A204.1 (cell line): ENCODE results near the gene CUL1.
"Not testable (repeated sequence)": the region's sequence is repeated elsewhere in the genome, so short reads cannot be mapped to it uniquely, and the experiment has no call there.

Experiments
- FAIRE-seq: peaks from 2 replicates; lab custom pipeline; 2012; peaks lifted over from hg19 to GRCh38; lab: Jason Lieb, UNC

Gene CUL1

DNA sequence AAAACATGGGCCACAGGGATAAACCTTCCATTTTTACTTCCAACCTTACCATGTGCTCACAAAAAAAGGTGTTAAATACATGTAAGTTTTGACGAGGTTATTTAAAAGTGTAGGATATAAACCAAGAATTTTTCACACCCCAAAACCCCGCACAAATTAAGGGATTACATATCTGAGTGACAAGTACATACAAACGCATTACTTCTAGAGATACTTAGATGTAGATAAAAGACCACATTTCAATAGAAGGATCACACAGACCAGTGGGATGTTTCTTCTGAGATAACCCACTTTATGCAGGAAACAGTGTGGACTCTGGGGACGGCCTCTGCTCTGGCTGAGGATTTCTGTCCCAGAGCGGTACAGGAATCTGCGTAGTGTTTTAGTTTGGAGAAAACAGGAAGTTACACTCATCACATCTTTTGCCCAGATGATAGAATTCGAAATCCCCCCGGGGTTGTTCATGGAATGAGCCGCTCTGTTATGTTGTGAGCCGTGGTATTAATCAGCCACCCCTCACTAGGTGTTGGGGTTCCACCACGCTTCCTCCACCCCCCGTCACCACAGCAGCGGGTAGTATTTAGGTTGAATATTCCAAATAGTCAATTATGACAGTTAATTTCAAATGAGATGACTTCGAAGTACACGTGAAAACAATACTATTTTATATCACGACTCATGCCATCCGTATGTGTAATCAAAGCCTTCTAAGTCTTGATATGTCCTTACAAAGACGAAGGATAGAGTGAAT, 1.3 kb upstream of the CUL1 start:
- no peak for FAIRE-seq

DNA sequence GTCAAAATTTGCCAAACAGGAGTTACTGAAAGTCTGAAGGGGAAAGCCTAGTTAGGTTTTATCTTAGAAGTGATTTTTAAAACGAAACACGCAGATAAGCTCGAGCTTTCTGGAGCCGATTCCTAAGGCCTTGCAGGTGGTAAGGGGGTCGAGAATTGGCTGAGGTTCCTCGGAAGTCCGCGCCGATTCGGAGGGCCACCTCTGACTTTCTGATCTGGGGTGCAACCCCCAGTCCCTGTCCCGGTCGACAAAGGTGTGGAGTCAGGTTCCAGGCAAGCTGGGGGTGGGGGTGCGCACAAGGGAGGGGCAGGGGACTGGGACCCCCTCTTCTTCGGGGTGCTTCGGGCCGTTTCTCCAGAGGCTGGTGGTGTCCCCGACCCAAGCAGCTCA, 701 bp upstream of the CUL1 start:
- FAIRE-seq = no peak

DNA sequence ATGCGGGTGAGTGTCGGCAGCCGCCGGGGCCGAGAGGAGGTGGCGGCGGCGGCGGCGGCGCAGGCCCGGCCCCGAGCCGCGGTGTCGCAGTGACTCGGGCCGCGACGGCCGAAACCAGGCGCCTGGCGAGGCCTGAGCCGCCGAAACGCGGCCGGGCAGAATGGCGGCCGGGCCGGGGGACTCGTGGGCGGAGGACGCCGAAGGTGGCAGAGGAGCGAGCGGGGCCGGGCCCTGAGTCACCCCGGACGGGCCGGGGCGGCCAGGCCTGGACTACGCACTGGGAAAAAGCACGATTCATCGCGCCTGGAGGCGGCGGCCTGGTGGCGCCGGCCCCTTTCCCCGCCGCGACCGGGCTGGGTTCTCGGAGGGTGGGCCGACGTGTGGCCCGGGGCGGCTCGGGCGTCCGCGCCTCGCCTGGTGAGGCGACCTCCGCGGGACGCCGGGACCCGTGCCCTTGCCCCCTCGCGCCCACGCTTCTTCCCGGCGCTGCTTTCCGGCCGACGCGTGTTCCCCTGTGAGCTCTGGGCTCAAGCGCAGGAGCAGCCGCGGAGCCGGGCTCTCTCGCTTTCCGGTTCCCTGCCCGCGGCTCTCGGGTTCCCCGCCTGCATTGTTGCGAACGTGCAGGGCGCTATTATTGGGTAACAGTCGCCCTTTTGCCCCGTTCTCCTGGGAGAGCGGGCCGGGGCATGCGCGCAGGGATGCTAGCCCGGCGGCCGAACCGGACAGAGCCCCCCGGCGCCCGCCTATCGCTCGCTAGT, 500 bp downstream of the CUL1 start:
- FAIRE-seq = no peak

DNA sequence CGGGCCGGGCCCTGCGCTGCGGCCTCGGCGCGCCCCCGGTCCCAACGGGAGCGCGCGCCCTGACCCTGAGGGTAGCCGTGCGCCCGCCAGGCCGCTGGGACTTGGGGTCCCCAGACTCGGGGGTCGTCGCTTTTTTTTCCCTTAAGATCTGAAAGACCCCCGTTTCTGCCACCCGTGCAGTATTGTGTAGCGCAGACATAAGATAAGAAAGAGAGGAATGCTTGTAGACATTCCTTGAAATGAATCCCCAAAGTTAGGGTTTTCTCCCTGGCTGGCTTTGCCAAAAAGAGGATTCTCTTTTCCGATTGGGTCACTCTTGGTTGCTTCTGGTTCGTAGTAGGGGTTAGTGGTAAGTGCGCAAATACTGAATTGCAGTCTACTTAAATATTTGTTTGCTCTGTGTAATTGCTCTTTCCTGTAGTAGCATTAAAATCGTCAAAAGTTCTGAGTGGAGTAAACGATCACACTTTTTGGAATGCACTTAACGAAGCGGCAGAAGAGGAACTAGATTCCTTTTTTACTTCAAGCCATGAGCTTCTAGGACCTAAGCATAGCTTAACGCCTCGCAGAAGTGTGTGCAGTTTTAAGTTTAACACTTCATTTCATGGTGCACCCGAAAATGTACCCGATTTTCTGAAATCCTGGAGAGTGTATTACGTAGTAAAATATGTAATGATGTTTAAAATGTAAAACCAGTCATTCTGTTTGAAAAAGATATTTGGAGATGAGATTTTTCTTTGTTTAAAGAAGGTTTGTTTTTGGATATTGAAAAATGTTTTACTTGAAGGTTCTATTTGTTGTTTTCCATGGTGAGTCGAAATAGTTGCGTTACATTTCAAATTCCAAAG, 1.3 kb downstream of the CUL1 start:
- FAIRE-seq = no peak

DNA sequence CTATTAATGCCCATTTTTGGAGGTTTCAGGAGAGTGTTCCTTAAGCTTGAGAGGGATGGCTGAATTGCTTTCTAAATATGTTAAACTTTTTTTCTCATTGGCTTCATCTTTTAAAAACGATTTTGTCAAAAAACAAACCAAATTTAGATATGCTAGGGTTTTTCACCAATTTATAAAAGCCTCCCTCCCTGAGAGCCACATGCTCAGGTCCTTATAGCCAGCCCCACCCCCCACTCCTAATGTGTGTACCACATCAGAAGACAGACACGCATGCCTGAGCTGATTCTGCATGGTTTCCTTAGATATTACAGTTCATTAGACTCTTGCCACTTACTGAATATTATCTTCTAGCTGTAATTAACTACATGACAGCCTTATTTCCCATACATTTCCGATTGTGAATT, 2.0 kb downstream of the CUL1 start:
- no peak for FAIRE-seq

DNA sequence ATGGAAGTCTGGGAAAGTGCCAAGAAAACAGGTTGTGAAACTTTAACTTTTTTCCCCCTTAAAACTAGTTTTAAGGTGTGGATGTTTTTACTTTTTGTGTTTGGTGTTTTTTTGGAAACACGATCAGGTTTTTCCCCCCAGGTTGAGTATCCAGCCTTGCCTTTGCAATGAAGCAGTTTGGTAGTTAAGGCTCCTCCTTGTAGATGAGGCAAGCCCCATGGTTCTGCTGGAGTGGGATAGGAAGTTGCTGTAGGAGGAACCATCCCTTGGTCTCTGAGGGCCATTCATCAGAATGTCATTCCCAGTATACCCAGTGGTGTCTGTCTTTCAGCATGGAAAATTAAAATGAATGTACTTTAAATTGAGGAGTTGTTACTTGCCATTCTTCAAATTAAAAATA, 2.7 kb downstream of the CUL1 start:
- no peak for FAIRE-seq

DNA sequence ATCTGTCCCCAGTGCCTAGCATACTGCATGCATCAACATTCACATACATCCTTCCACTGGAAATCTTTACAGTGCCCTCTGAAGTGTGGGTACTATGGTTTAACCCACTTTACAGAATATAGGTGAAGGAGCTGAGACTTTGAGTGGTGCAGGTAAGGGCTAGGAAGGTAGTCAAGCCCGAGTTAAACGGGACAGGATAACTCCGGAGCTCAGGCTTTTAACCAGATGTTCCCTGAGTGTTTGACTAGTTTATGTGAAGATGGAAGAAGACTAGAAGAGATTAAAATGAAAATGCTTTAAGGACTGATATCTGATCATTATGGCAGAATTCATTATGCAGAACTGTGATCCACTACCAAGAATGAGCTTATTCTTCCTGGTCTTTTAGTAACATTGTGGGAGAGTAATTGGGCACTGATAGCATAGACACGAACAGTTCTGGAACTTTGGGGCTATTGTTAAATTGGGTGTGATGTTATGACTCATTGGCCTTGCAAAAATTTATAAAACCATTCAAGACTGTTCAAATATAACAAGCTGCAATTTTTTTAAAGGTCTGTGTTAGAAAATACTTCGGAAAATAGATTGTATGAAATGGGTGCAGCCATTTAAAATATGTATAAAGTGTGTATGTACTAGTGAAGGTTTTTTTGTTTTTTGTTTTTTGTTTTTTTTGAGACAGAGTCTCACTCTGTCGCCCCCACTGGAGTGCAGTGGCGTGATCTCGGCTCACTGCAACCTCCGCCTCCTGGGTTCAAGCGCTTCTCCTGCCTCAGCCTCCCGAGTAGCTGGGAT, 4.4 kb downstream of the CUL1 start:
- no peak for FAIRE-seq

DNA sequence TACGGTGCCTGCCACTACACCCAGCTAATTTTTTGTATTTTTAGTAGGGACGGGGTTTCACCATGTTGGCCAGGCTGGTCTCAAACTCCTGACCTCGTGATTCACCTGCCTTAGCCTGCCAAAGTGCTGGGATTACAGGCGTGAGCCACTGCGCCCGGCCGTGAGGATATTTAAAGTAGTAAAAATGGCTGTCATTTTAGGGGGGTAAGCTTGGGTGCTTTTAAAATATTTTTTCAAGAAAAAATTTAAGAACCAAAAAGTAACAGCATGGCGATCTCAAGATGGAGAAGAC, 4.9 kb downstream of the CUL1 start:
- not testable (repeated sequence) for FAIRE-seq

DNA sequence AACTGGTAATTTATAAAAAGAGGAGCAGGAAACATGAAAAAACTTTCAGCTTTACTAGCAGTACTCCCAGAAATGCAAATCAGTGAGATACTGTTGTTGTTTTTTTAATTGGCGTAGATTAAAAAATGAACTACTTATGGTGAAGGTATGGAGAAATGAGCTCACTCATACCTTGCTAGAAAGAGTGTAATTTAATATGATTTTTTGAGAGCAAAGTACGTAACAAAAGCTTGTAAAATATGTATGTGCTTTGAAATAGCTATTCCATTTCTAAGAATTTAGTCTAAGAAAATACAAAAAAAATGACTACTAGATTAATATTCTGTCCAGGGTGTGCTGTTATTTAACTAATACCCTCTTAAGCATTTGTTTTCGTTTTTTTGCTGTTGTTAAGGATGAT, 5.5 kb downstream of the CUL1 start:
- no peak for FAIRE-seq

DNA sequence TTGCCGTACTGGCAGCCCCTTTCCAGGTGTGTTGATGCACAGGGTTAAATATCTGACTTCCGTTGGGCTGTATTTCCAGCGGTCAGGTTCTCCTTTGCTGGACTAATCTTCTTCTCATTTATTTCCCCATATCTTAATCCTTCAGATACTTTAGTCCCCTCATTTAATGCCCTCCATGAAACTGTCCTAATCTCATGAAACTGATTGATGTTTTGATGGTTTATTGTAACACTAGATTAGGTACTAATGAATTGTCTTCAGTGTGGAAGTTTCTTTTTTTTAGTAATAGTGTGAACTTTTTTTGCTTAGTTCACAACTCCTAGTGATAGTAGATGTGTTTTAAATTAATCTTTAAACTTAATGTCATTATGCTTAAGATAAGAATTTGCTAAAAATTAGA, 6.3 kb downstream of the CUL1 start:
- FAIRE-seq = no peak

DNA sequence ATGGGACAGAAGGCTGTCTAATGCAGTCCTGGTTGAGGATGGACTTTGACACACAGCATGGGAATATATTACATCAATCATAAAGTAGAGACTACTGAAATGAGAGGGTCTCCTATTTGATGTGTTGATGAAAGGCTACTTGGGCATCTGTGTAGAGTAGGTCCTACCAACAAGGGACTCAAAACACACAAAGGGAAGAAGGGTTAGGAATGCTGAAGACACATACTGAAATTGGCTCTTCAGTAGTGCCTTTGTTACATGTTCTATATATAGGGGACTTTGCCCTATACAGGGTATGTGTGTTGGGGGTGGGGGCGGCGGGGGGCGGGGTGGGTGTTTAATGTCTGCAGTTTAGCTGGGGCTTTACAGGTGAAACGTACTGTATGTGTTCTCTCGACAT, 7.7 kb downstream of the CUL1 start:
- FAIRE-seq = no peak

DNA sequence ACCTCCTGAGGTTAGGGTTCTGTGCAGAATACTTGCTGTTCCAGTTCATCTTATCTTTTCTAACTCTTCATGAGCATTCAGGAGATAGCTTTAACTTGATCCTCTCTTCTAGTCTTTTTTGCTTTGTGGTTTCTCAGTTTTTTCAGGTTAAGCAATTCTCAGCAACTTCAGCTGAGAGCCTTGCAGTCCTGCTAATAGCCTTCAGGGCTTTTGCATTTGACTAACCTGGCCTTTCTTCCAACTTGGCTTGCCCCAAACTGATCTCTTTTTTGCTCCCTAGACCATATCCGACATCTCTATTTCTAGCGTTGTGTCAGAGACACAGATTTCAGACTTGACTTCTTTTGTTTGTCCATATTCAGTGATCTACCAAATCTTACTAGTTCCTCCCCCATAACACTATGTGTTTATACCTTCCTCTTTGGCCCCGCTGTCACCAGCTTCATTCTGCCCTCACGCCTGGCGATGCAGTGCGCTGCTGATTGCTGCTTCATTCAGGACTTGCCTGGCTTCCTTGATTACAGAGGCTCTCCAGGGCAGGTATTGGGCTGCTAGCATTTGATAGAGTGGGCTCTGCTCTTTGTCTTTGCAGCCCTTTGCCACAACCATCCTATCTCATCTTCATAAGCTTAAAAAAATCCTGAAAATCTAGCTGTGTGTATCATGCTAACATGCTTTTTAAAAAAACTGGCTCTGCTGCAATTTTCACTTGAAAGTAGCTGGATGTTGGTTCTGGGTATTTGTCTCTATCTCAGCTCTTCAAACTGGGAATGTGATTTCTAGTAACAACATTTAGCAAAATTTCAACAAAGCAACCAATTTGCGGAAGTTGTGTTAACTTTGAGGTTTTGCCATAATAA, 9.6 kb downstream of the CUL1 start:
- no peak for FAIRE-seq

DNA sequence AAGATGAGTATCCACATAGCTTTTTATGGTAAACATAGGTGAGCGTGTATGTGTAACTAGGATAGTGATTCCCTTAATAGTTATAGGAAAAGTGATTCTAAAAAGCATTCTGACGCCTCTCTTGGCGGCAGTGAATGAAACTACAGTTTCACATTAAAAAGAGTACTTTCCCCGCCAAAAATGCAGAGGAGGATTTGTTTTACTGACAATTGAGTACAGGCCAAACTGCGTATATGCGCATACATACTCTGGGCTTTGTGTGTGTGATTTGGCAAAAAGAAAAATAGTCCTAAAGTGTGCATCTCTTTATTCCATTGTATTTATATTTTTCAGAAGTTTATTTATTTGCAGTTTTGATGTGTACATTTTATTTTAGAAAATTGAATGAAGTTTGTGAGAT, 10.3 kb downstream of the CUL1 start:
- no peak for FAIRE-seq

DNA sequence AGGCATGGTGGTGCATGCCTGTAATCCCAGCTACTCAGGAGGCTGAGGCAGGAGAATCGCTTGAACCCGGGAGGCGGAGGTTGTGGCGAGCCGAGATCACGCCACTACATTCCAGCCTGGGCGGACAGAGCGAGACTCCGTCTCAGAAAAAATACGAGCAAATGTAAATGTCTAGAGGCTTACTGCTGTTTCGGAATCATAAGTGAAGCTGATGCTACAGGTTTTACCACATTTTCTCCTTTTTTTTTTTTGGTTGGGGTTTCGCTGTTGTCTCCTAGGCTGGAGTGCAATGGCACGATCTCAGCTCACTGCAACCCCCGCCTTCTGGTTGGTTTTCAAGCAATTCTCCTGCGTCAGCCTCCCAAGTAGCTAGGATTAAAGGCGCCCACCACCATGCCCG, 11.7 kb downstream of the CUL1 start:
- not testable (repeated sequence) for FAIRE-seq

DNA sequence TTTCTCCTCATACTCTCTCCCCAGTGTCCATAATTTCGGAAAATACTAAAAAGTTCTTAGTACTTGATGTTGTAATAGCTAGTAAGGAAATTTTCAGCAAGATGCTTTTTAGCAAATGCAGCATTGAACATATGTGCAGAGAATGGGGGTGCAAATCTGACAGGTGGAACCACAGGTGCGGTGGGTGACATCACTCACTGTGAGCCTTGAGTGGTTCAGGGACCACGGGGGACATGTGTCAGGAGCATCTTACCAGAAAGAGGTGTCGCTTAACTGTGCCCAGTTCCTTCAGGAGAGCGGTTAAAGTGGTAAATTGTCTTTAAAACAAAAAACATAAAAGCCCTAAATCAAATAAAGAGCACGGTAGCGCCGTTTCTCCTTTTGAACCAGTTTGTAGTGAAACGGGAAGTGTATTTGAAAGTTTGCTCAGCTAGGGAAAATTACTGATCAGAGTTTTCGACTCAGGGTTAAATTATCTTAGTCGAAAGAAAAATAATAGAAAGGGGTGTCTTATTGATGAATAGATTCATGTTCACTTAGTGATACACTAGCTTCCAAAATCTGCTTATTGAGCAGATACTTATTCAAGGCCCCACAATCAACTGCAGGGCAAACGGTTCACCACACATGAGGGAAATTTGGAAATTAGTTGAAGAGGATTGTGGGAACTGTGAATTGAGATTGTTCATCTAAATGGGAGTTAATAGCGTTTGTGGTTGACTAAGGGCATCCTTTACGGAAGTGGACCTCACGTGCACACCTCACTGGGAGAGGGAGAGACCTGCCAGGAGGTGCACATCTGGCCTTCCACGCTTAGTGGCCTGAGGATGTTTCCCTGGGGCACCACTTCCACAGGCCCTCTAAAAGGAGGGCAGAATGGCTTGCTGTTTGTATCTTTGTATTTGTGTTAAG, 12.7 kb downstream of the CUL1 start:
- no peak for FAIRE-seq

DNA sequence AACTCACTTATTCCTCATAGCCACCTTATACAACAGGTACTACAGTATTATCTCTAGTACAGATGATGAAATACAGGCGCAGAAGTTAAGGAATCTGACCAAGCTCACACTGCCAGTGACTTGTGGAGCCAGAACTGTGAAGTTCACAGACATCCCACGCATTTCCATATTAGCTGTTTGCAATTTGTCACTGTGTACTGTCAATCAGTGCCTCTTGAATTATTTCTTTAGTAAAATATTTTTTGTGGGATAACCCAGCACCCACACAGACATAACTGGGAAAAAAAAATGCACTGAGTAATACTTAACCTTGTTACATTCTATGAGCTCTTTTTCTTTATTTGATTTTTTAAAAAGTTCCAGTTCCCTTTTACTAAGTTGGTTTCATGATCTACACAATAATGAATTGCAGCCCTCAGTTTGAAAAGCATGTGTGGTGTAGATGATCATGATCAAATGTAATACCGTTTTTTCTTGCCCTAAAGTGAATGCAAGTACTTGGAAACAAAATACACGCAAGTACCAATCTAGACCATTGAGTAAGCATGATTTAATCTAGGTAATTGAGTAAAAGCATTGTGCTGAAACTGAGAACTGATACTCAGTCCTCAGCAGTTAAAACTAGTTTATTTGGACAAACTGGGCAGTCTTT, 14.1 kb downstream of the CUL1 start:
- no peak for FAIRE-seq

DNA sequence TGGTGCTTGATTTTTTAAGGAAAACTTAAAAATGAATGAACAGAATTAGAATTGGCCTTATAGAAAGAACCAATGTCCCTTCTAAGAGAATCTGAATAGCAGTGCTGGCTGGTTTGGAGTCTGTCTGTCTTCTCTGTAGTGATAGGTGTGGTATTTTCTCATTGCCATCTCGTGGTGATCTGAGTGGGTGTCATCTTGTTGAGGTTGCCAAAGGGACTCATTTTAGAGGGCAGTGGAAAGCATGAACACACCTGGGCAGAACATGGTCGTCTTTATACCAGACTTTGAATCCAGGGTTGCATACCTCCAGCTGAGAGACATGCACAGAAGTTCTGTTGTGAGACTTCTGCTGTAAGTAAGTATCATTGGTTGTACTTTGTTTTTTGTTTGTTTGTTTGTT, 15.8 kb downstream of the CUL1 start:
- FAIRE-seq = no peak

DNA sequence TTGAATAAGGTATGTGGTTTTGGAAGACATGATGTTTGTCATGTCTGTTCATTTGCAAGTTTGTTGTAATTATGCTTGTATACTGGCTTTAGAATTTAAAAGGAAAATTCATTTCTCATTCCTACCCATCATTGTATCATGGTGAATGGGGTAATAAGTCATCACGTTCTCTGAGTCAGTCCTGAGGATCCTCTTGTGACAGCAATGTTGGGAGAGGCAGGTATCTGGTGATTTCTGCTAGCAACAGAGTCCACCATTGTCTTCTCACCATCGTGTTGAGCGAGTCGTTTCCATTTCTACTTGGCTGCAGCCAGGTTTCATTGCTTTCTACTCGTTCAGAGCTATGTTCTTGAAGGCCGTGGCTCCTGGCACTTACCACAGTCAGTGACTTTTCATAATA, 16.3 kb downstream of the CUL1 start:
- no peak for FAIRE-seq

DNA sequence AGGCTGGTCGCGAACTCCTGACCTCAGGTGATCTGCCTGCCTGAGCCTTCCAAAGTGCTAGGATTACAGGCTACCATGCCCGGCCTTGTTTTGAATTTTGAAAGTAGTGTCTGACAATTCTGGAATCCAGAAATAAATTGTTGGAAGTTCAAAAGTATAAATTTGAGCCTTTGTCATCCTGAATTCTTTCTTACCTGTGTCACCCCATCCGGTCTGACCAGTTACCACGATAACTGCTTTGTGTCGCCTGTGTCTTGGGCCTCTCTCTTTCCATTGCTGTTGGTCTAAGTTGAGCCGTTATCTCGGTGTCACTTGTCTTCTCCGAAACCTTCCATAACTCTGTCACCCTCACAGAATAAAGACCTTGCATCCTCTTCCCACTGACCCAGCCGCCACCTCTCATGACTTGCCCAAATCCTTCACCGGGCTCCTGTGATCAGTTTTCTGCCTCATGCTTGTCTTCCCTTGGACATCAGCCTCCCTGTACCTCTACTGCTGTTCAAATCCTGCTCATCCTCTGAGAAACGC, 18.6 kb downstream of the CUL1 start:
- no peak for FAIRE-seq

DNA sequence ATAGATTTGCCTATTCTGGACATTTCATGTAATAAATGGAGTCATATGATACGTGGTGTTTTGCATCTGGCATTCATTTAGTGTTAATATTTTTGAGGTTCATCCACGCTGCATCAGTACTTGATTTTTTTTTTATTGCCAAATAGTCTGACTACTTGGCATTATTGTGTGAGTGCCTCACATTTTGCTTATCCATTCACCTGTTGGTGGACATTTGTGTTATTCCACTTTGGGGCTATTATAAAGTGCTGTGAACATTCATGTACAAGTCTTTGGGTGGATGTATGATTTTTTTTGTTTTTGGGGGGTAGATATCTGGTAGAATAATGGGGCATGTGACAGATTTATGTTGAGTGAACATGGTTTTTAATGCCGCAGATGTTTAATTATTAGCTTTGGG, 19.7 kb downstream of the CUL1 start:
- no peak for FAIRE-seq
